B cell (primary cell): ENCODE measurements around the gene TMEM37. TPM values are rescaled to one million over a fixed set of nuclear protein-coding genes. Genes with fewer than 3 reads are reported as not detected.

Experiments used
- ATAC-seq: fragments of 200-7000 bp; cut with Tn5 transposase; one replicate; pipeline ENCODE4 v1.10.0; 2021; ENCODE audit warnings: low read depth, mild to moderate bottlenecking, moderate number of reproducible peaks, moderate library complexity
- CTCF ChIA-PET: fragments of 350-600 bp; sonication (Branson Sonifier 250); formaldehyde crosslinking; loops from one replicate; lab custom pipeline; 2021; ENCODE audit warnings: antibody characterized with exemption, inconsistent platforms; lab: Charles Lee
- POLR2A ChIA-PET: fragments of 350-600 bp; sonication (Branson Sonifier 250); formaldehyde crosslinking; loops from one replicate; lab custom pipeline; 2021; ENCODE audit warnings: antibody characterized with exemption; lab: Charles Lee
- DNase-seq: peaks from one replicate; pipeline ENCODE4 v3.0.0; 2013
- H2AFZ ChIP-seq: 2 replicates; pipeline ENCODE4 v1.6.1; 2012; ENCODE audit warnings: mild to moderate bottlenecking, low read depth, low read length; ENCODE audit not compliant: insufficient read depth, poor library complexity, severe bottlenecking
- H3K27ac ChIP-seq, 2 donors: 1 replicate in 1 of 2; 2 replicates in 1 of 2; pipeline ENCODE4 v1.5.1; 2012 to 2013; ENCODE audit warnings: low read length in 2 of 2, mild to moderate bottlenecking in 2 of 2, moderate library complexity in 1 of 2
- H3K27me3 ChIP-seq, 4 experiments: fragments of 200-600 bp in 1 of 4; sonication (generic) in 1 of 4; replicated peaks in 1 of 4; 1 replicate in 2 of 4; 2 replicates in 2 of 4; pipeline versions ENCODE4 v1.6.1 to v1.7.0; 2013 to 2016; ENCODE audit warnings: low read length in 3 of 4, mild to moderate bottlenecking in 2 of 4, mixed read lengths in 1 of 4, moderate library complexity in 1 of 4; ENCODE audit not compliant: insufficient read depth in 4 of 4, control insufficient read depth in 3 of 4; ENCODE audit errors: control extremely low read depth in 1 of 4
- H3K36me3 ChIP-seq, 2 experiments: replicated peaks in 1 of 2; 1 replicate in 1 of 2; 2 replicates in 1 of 2; pipeline versions ENCODE4 v1.6.1 to v1.7.1; 2013; ENCODE audit warnings: low read length in 1 of 2; ENCODE audit not compliant: insufficient read depth in 2 of 2, control insufficient read depth in 1 of 2; ENCODE audit errors: control extremely low read depth in 1 of 2, extremely low read depth in 1 of 2
- H3K4me1 ChIP-seq, 2 donors: fragments of 200-600 bp in 1 of 2; sonication (generic) in 1 of 2; 1 replicate in 1 of 2; 2 replicates in 1 of 2; pipeline versions ENCODE4 v1.5.1 to v1.6.1; 2013 to 2017; ENCODE audit warnings: low read length in 2 of 2; ENCODE audit not compliant: control insufficient read depth in 2 of 2, insufficient read depth in 2 of 2
- H3K4me2 ChIP-seq: replicated peaks from 2 replicates; pipeline ENCODE3; 2012; ENCODE audit warnings: mild to moderate bottlenecking, low read depth, low read length; ENCODE audit not compliant: poor library complexity, severe bottlenecking
- H3K4me3 ChIP-seq, 5 experiments: fragments of 200-600 bp in 1 of 5; sonication (generic) in 1 of 5; 1 replicate in 3 of 5; 2 replicates in 2 of 5; pipeline versions ENCODE4 v1.5.1 to v1.7.0; 2011 to 2016; ENCODE audit warnings: low read length in 4 of 5, mild to moderate bottlenecking in 4 of 5, low read depth in 2 of 5, control low read depth in 1 of 5, moderate library complexity in 1 of 5; ENCODE audit not compliant: insufficient read depth in 1 of 5; ENCODE audit errors: control extremely low read depth in 1 of 5, extremely low read depth in 1 of 5
- H3K79me2 ChIP-seq: fragments of 200-600 bp; sonication (generic); one replicate; pipeline ENCODE4 v1.6.0; 2016; ENCODE audit warnings: low read length; ENCODE audit not compliant: control insufficient read depth, insufficient read depth
- H3K9ac ChIP-seq: fragments of 200-600 bp; sonication (generic); 2 replicates; pipeline ENCODE4 v1.6.1; 2017; ENCODE audit warnings: mild to moderate bottlenecking, low read length, moderate library complexity
- H3K9me3 ChIP-seq, 3 donors: one replicate each; pipeline versions ENCODE4 v1.6.1 to v1.7.1; 2013; ENCODE audit warnings: low read length in 2 of 3; ENCODE audit not compliant: control insufficient read depth in 2 of 3, insufficient read depth in 1 of 3; ENCODE audit errors: control extremely low read depth in 1 of 3
- H4K20me1 ChIP-seq: 2 replicates; pipeline ENCODE4 v1.6.0; 2012; ENCODE audit warnings: mild to moderate bottlenecking, low read length; ENCODE audit not compliant: insufficient read depth, control insufficient read depth, poor library complexity, severe bottlenecking
- H3K27ac Mint-ChIP-seq: one replicate; pipeline ENCODE4 v1.8.0; 2021; ENCODE audit warnings: mixed read lengths
- H3K27me3 Mint-ChIP-seq: one replicate; pipeline ENCODE4 v1.8.0; 2021; ENCODE audit warnings: mixed read lengths
- H3K4me1 Mint-ChIP-seq: one replicate; pipeline ENCODE4 v1.8.0; 2021; ENCODE audit warnings: mixed read lengths
- H3K4me3 Mint-ChIP-seq: one replicate; pipeline ENCODE4 v1.8.0; 2021; ENCODE audit warnings: mixed read lengths
- H3K9me3 Mint-ChIP-seq: one replicate; pipeline ENCODE4 v1.8.0; 2022; ENCODE audit warnings: mixed read lengths; ENCODE audit not compliant: insufficient read depth
- EZH2 ChIP-seq: IDR thresholded peaks from 2 replicates; pipeline ENCODE4 v1.6.1; 2012; ENCODE audit warnings: borderline replicate concordance, low read depth, mild to moderate bottlenecking, moderate library complexity, low read length; ENCODE audit not compliant: insufficient read depth, poor library complexity, severe bottlenecking
- WGBS: methylation state at CpG from one replicate; pipeline ENCODE4 v1.1.5; 2013; ENCODE audit warnings: missing lambda C conversion rate; ENCODE audit not compliant: insufficient coverage; 5-methylcytosine and 5-hydroxymethylcytosine counted together
- intact Hi-C: fragments of 100-400 bp; cut with micrococcal nuclease; formaldehyde crosslinking; loops from one replicate; pipeline ENCODE4 v1.10.0; 2022
- polyA plus RNA-seq: library from polyadenylated mRNA; depleted of rRNA; stranded (reverse); fragments of >200 nt; gene quantifications from 2 replicates; pipeline ENCODE4 v1.2.3, GENCODE V29; 2012
- total RNA-seq, 2 donors: library from RNA; stranded (reverse); fragments of 120-200 nt in 1 of 2; gene quantifications; 1 replicate in 1 of 2; 2 replicates in 1 of 2; pipeline versions ENCODE4 v1.2.3 to v1.2.4, GENCODE V29; 2013 to 2022
- TF ChIP-seq, protein P1 (sequence below): fragments of 200-600 bp; IDR thresholded peaks from one replicate; pipeline ENCODE4 v1.8.0; 2022; ENCODE audit warnings: antibody characterized with exemption, mild to moderate bottlenecking

The TMEM37 gene
- total and polyA plus RNA-seq, 2 donors (not counting 1 experiment from before 2014, with no cell fraction given): not detected

DNA sequence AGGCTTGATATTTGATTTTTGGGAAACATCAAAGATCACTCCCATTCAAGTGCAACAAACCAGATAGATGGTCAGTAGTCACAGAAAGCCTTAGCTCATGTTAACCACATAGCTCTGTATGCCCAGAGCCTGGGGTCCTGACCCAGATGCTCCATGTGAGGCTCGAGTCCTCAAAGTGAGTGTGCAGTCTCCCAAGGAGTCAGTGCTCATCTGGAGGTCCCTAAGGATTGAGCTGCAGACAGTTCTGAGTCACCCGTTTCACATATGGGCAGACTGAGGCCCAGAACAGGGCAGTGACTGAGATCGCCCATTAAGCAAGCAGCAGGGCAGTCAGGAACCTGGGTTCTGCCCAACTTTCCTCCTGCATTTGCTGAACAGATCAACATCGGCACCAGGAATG lies 9.2 kb downstream of the TMEM37 start:
- DNase-seq (no peak), ATAC-seq (no peak)
- Histone ChIP-seq H3K4me1 (no peaks in the 10 kb centered on the region), H4K20me1 (no peaks in the 10 kb centered on the region), H3K79me2 (no peaks in the 10 kb centered on the region), H3K4me3 (no peak overlapping the region), H3K27ac (no peak overlapping the region), H3K27me3 (peaks cover 0 to 12% (median 0%) of the 10 kb centered on the region in 4 experiments), H2AFZ (no peak overlapping the region), H3K4me2 (no peak overlapping the region), H3K9ac (no peak overlapping the region), H3K9me3 (no peaks in the 10 kb centered on the region), H3K36me3 (no peaks in the 10 kb centered on the region)
- 84% methylated on average over 4 of the region's 4 CpGs for WGBS
- CTCF ChIA-PET: no interaction called here
- Mint-ChIP-seq H3K4me1 (no peaks in the 10 kb centered on the region), H3K27ac (no peak overlapping the region), H3K9me3 (no peaks in the 10 kb centered on the region), H3K4me3 (no peak overlapping the region), H3K27me3 (peaks cover 16% of the 10 kb centered on the region)
- TF ChIP-seq, protein P1, sequence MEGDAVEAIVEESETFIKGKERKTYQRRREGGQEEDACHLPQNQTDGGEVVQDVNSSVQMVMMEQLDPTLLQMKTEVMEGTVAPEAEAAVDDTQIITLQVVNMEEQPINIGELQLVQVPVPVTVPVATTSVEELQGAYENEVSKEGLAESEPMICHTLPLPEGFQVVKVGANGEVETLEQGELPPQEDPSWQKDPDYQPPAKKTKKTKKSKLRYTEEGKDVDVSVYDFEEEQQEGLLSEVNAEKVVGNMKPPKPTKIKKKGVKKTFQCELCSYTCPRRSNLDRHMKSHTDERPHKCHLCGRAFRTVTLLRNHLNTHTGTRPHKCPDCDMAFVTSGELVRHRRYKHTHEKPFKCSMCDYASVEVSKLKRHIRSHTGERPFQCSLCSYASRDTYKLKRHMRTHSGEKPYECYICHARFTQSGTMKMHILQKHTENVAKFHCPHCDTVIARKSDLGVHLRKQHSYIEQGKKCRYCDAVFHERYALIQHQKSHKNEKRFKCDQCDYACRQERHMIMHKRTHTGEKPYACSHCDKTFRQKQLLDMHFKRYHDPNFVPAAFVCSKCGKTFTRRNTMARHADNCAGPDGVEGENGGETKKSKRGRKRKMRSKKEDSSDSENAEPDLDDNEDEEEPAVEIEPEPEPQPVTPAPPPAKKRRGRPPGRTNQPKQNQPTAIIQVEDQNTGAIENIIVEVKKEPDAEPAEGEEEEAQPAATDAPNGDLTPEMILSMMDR: no peak
- TF ChIP-seq EZH2: no peak
- intact Hi-C loops: no loop called here
- POLR2A ChIA-PET: no interaction called here

GRCh38 chr2:119441376-119442225 lies 9.9 kb downstream of the TMEM37 start:
- H3K79me2 ChIP-seq: no peaks in the 10 kb centered on the region
- POLR2A ChIA-PET: no interaction called here
- 89% methylated on average over 8 of the region's 8 CpGs for WGBS
- no peaks in the 10 kb centered on the region for H3K36me3 ChIP-seq
- no peaks in the 10 kb centered on the region for H3K9me3 ChIP-seq
- intact Hi-C loops: no loop called here
- H3K4me3 ChIP-seq: no peak overlapping the region
- no peaks in the 10 kb centered on the region for H4K20me1 ChIP-seq
- no peaks in the 10 kb centered on the region for H3K4me1 ChIP-seq
- no peak for DNase-seq
- no peak overlapping the region for H3K4me2 ChIP-seq
- peaks cover 0 to 12% (median under 1%) of the 10 kb centered on the region in 4 experiments for H3K27me3 ChIP-seq
- no peak for ATAC-seq
- H3K27ac ChIP-seq: no peak overlapping the region
- CTCF ChIA-PET: no interaction called here
- Mint-ChIP-seq H3K27me3 (peaks cover 19% of the 10 kb centered on the region), H3K9me3 (no peaks in the 10 kb centered on the region), H3K4me3 (no peak overlapping the region), H3K4me1 (no peaks in the 10 kb centered on the region), H3K27ac (no peak overlapping the region)
- H3K9ac ChIP-seq: no peak overlapping the region
- TF ChIP-seq, protein P1: no peak
- no peak for TF ChIP-seq EZH2
- H2AFZ ChIP-seq: no peak overlapping the region
